ENCODE data around the gene FGD5.

GRCh38 chr3:14775563-14775962 is 43.2 kb upstream of the FGD5 start:
- TF ChIP-seq CTCF (conservative IDR thresholded peaks at IDR 0.05; ENCODE audit: low read depth in 2 of 2) (no peak), JUNB (IDR thresholded peaks at IDR 0.05; ENCODE audit: unreplicated experiment) (no peak), EZH2 (IDR thresholded peaks at IDR 0.05; ENCODE audit: low read depth, unreplicated experiment) (no peak)
